Measurements from ENCODE around the gene PKHD1. TPM values are rescaled to one million over a fixed set of nuclear protein-coding genes. Genes with fewer than 3 reads are reported as not detected.

The PKHD1 gene
- total and polyA plus RNA-seq, 2 of the 8 experiments (the other 6 are each of a cell fraction or from before 2014, with no cell fraction given): 0.06 to 0.09 TPM

- H4K91ac ChIP-seq (replicated peaks; ENCODE audit: insufficient read length, low read length): no peak overlapping the region
- ChIA-PET CTCF (ENCODE audit: partially characterized antibody) (interaction anchor here (1.1 to 1.5 kb wide), 2 partner anchors 41 to 57 kb away, joined by 3 to 4 read pairs; no protein-coding TSS in a partner anchor), POLR2A (ENCODE audit: partially characterized antibody) (no interaction called here)
- no peaks in the 10 kb centered on the region for H3K79me2 ChIP-seq (ENCODE audit: control insufficient read depth in 1 of 2, insufficient read depth in 2 of 2, low read length in 2 of 2)
- H3K4ac ChIP-seq (replicated peaks; ENCODE audit: insufficient read length, low read depth, low read length): no peak overlapping the region
- H3K27ac ChIP-seq (ENCODE audit: low read depth, low read length): no peak overlapping the region
- DNase-seq (ENCODE audit: low read depth in 1 of 2, low spot score in 2 of 2) (no peak), FAIRE-seq (no peak)
- no peak overlapping the region for H3K4me2 ChIP-seq (ENCODE audit: insufficient read depth in 1 of 2, low read depth in 2 of 2, low read length in 2 of 2)
- no peak overlapping the region for H2BK20ac ChIP-seq (ENCODE audit: low read length)
- no peak overlapping the region for H3K4me3 ChIP-seq (ENCODE audit: extremely low read depth in 1 of 4, insufficient read depth in 2 of 4, low read depth in 3 of 4, low read length in 4 of 4)
- H3K18ac ChIP-seq (ENCODE audit: extremely low read depth, low read length): no peak overlapping the region
- no peaks in the 10 kb centered on the region for H3K36me3 ChIP-seq (ENCODE audit: control insufficient read depth in 2 of 4, insufficient read depth in 4 of 4, low read length in 3 of 4)
- H3K23ac ChIP-seq (ENCODE audit: insufficient read length): no peak overlapping the region
- H3K23me2 ChIP-seq (ENCODE audit: low read depth, low read length): no peaks in the 10 kb centered on the region
- no peaks in the 10 kb centered on the region for H4K20me1 ChIP-seq (replicated peaks in 1 of 2; ENCODE audit: control insufficient read depth in 1 of 2, insufficient read depth in 2 of 2, low read length in 2 of 2)
- H3K4me1 ChIP-seq (replicated peaks in 1 of 4; ENCODE audit: control insufficient read depth in 3 of 4, insufficient read depth in 4 of 4, low read length in 3 of 4): no peaks in the 10 kb centered on the region
- no peak overlapping the region for H2AK5ac ChIP-seq (ENCODE audit: low read depth, low read length)
- 90% methylated on average over 4 of the region's 4 CpGs; no CpG with 5 or more reads in 1 of the 2 experiments for WGBS, 2 experiments (ENCODE audit: extremely low coverage in 1 of 2, insufficient coverage in 1 of 2, insufficient read length in 1 of 2, insufficient replicate concordance in 2 of 2, low coverage in 1 of 2, low lambda C conversion rate in 2 of 2, missing lambda C conversion rate in 1 of 2)
- H3K56ac ChIP-seq (replicated peaks; ENCODE audit: insufficient read length, low read depth, low read length): no peak overlapping the region
- H3K9me3 ChIP-seq (ENCODE audit: insufficient read depth in 2 of 2, low read depth in 1 of 2, low read length in 1 of 2): peaks cover 3 to 5% of the 10 kb centered on the region in 2 experiments; a peak in 1 of 4 replicates
- H4K8ac ChIP-seq (ENCODE audit: extremely low read depth, insufficient read depth, low read length): no peak overlapping the region
- H2BK5ac ChIP-seq (ENCODE audit: low read depth, low read length): no peak overlapping the region
- H2AFZ ChIP-seq (ENCODE audit: low read length): no peak overlapping the region
- H2BK120ac ChIP-seq (replicated peaks; ENCODE audit: low read depth, low read length): no peak overlapping the region
- H3K9ac ChIP-seq (replicated peaks in 1 of 4; ENCODE audit: extremely low read depth in 1 of 4, low read depth in 3 of 4, low read length in 3 of 4): no peak overlapping the region
- H2BK12ac ChIP-seq (ENCODE audit: low read depth, low read length): no peak overlapping the region
- H4K5ac ChIP-seq (ENCODE audit: insufficient read length, low read depth, low read length): no peak overlapping the region
- TF ChIP-seq EGR1 (IDR thresholded peaks at IDR 0.05; ENCODE audit: borderline replicate concordance, low read depth, low read length): no peak
- no peak for TF ChIP-seq HDAC2 (IDR thresholded peaks at IDR 0.05; ENCODE audit: borderline replicate concordance in 1 of 2, low read depth in 2 of 2, low read length in 2 of 2)
- TF ChIP-seq MAFK (IDR thresholded peaks at IDR 0.05; ENCODE audit: low read depth, low read length): no peak
- no peak for TF ChIP-seq YY1 (IDR thresholded peaks at IDR 0.05; ENCODE audit: low read depth, low read length)
- no peak for TF ChIP-seq GTF2F1 (IDR thresholded peaks at IDR 0.05; ENCODE audit: borderline replicate concordance, low read depth, low read length)
- H2BK15ac ChIP-seq (ENCODE audit: low read length): no peak overlapping the region
- no peaks in the 10 kb centered on the region for H3K27me3 ChIP-seq (replicated peaks in 1 of 4; ENCODE audit: control insufficient read depth in 3 of 4, extremely low read depth in 1 of 4, insufficient read depth in 3 of 4, low read length in 3 of 4)
- no peaks in the 10 kb centered on the region for H3K79me1 ChIP-seq (ENCODE audit: low read depth, low read length)
- H3K14ac ChIP-seq (ENCODE audit: insufficient read length): no peak overlapping the region
Measured at GRCh38 chr6:51892750-51893149, 194.7 kb downstream of the PKHD1 start.

Measured in H1 (cell line).